Fibroblast of lung (primary cell): Measurements from ENCODE around the gene GPC5. TPM values are rescaled to one million over a fixed set of nuclear protein-coding genes. Genes with fewer than 3 reads are reported as not detected.

Source experiments
- DNase-seq, 2 donors: peaks; one replicate each; pipeline versions ENCODE4 v3.0.0 to v3.0.0-alpha.2; 2010; ENCODE audit warnings: low read depth in 2 of 2
- H2AFZ ChIP-seq: 2 replicates; pipeline ENCODE4 v1.5.1; 2012; ENCODE audit warnings: low read length, control low read depth, inconsistent platforms
- H3K27ac ChIP-seq: 2 replicates; pipeline ENCODE4 v1.5.1; 2011; ENCODE audit warnings: low read length, control low read depth; ENCODE audit not compliant: insufficient read depth
- H3K27me3 ChIP-seq: 2 replicates; pipeline ENCODE4 v1.5.1; 2011; ENCODE audit warnings: mild to moderate bottlenecking, low read length; ENCODE audit not compliant: control insufficient read depth, insufficient read depth
- H3K36me3 ChIP-seq: 2 replicates; pipeline ENCODE4 v1.5.1; 2011; ENCODE audit warnings: low read length; ENCODE audit not compliant: control insufficient read depth, insufficient read depth
- H3K4me1 ChIP-seq: 2 replicates; pipeline ENCODE4 v1.5.1; 2011; ENCODE audit warnings: low read length; ENCODE audit not compliant: control insufficient read depth, insufficient read depth; ENCODE audit errors: extremely low read depth
- H3K4me2 ChIP-seq: 2 replicates; pipeline ENCODE4 v1.5.1; 2011; ENCODE audit warnings: low read length, control low read depth; ENCODE audit not compliant: insufficient read depth; ENCODE audit errors: extremely low read depth
- H3K4me3 ChIP-seq, 4 experiments: fragments of 200-600 bp in 1 of 4; sonication (generic) in 1 of 4; replicated peaks in 1 of 4; 2 replicates each; pipeline ENCODE4 v1.5.1; 2011 to 2016; ENCODE audit warnings: low read length in 4 of 4, low read depth in 3 of 4, mild to moderate bottlenecking in 3 of 4, control low read depth in 2 of 4, inconsistent platforms in 1 of 4, mixed read lengths in 1 of 4; ENCODE audit not compliant: insufficient read depth in 1 of 4; ENCODE audit errors: control extremely low read depth in 1 of 4
- H3K79me2 ChIP-seq: 2 replicates; pipeline ENCODE4 v1.5.1; 2012; ENCODE audit warnings: mild to moderate bottlenecking, low read length, inconsistent platforms; ENCODE audit not compliant: control insufficient read depth, insufficient read depth
- H3K9ac ChIP-seq: 2 replicates; pipeline ENCODE4 v1.5.1; 2011; ENCODE audit warnings: mild to moderate bottlenecking, low read length, control low read depth; ENCODE audit not compliant: insufficient read depth
- H3K9me3 ChIP-seq: 2 replicates; pipeline ENCODE4 v1.5.1; 2012; ENCODE audit warnings: low read depth, low read length; ENCODE audit not compliant: control insufficient read depth, insufficient read depth
- H4K20me1 ChIP-seq: 2 replicates; pipeline ENCODE4 v1.5.1; 2011; ENCODE audit warnings: low read length; ENCODE audit not compliant: control insufficient read depth, insufficient read depth; ENCODE audit errors: extremely low read depth
- EZH2 ChIP-seq: IDR thresholded peaks from 2 replicates; pipeline ENCODE4 v1.5.1; 2012; ENCODE audit warnings: low read length, control low read depth, mild to moderate bottlenecking; ENCODE audit errors: missing control alignments
- polyA plus RNA-seq, 2 donors: library from polyadenylated mRNA; depleted of rRNA in 1 of 2; stranded (reverse) in 1 of 2; unstranded in 1 of 2; fragments of >200 nt; gene quantifications; 2 replicates each; pipeline ENCODE4 v1.2.1, GENCODE V29; 2011 to 2012; ENCODE audit warnings: missing spikeins in 1 of 2
- total RNA-seq: library from RNA; depleted of rRNA; stranded (reverse); fragments of >200 nt; gene quantifications from 2 replicates; pipeline ENCODE4 v1.2.1, GENCODE V29; 2014
- TF ChIP-seq, protein P1 (sequence below), 2 donors: IDR thresholded peaks in 1 of 2; conservative IDR thresholded peaks in 1 of 2; 1 replicate in 1 of 2; 2 replicates in 1 of 2; pipeline ENCODE4 v1.5.1; 2011 to 2012; ENCODE audit warnings: low read length in 2 of 2, control low read depth in 1 of 2, inconsistent platforms in 1 of 2, low read depth in 1 of 2, mild to moderate bottlenecking in 1 of 2

The GPC5 gene
- total and polyA plus RNA-seq, 2 donors (not counting 1 experiment from before 2014, with no cell fraction given): 0.17 TPM; not detected in 1

DNA sequence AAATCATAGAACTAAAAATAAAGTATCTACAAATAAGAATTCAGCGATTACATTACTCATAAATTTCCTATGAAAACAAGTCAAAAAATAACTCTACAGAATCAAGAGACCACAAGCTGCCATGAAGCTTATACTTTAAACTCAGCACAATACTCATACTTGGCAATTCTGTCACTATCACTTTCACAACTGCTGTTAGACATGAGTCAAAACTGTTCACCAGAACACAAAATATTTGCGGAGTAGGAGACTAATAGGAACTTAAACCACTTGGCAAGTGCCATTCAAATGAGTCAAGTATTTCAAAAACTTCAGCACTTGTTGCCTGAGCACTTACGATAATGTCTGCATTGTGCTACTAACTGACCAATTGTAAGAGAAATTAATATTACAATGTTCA, 1440.4 kb downstream of the GPC5 start:
- Histone ChIP-seq H3K27ac (peak overlapping the region; percentile 12), H3K9me3 (no peaks in the 10 kb centered on the region), H3K27me3 (no peaks in the 10 kb centered on the region)

GRCh38 chr13:92842145-92842544, 1443.7 kb downstream of the GPC5 start:
- Histone ChIP-seq H3K4me3 (no peak overlapping the region), H3K27me3 (no peaks in the 10 kb centered on the region), H2AFZ (peak overlapping the region; percentile 26), H3K4me2 (peak overlapping the region; percentile 62), H3K4me1 (peaks cover 9% of the 10 kb centered on the region), H3K9me3 (no peaks in the 10 kb centered on the region), H3K36me3 (no peaks in the 10 kb centered on the region), H3K79me2 (no peaks in the 10 kb centered on the region), H3K9ac (no peak overlapping the region), H4K20me1 (no peaks in the 10 kb centered on the region), H3K27ac (peak overlapping the region; percentile 58)
- TF ChIP-seq, protein P1, sequence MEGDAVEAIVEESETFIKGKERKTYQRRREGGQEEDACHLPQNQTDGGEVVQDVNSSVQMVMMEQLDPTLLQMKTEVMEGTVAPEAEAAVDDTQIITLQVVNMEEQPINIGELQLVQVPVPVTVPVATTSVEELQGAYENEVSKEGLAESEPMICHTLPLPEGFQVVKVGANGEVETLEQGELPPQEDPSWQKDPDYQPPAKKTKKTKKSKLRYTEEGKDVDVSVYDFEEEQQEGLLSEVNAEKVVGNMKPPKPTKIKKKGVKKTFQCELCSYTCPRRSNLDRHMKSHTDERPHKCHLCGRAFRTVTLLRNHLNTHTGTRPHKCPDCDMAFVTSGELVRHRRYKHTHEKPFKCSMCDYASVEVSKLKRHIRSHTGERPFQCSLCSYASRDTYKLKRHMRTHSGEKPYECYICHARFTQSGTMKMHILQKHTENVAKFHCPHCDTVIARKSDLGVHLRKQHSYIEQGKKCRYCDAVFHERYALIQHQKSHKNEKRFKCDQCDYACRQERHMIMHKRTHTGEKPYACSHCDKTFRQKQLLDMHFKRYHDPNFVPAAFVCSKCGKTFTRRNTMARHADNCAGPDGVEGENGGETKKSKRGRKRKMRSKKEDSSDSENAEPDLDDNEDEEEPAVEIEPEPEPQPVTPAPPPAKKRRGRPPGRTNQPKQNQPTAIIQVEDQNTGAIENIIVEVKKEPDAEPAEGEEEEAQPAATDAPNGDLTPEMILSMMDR (conservative IDR thresholded peaks at IDR 0.05 in 1 of 2, IDR thresholded peaks at IDR 0.05 in 1 of 2; ENCODE audit: low read depth in 1 of 2, low read length in 2 of 2): no peak
- no peak for TF ChIP-seq EZH2
- DNase-seq: peak; percentile 92 to 97

More for the DNA sequence above, 1440.4 kb downstream of the GPC5 start:
- peak; percentile 97 to 98 for DNase-seq
- no peaks in the 10 kb centered on the region for H3K36me3 ChIP-seq
- H3K4me3 ChIP-seq: no peak overlapping the region
- H3K4me2 ChIP-seq: no peak overlapping the region
- no peak overlapping the region for H3K9ac ChIP-seq
- peaks cover 6% of the 10 kb centered on the region for H3K4me1 ChIP-seq
- no peaks in the 10 kb centered on the region for H3K79me2 ChIP-seq
- no peaks in the 10 kb centered on the region for H4K20me1 ChIP-seq
- TF ChIP-seq, protein P1 (conservative IDR thresholded peaks at IDR 0.05 in 1 of 2, IDR thresholded peaks at IDR 0.05 in 1 of 2; ENCODE audit: low read depth in 1 of 2, low read length in 2 of 2): no peak
- no peak for TF ChIP-seq EZH2
- H2AFZ ChIP-seq: no peak overlapping the region

DNA sequence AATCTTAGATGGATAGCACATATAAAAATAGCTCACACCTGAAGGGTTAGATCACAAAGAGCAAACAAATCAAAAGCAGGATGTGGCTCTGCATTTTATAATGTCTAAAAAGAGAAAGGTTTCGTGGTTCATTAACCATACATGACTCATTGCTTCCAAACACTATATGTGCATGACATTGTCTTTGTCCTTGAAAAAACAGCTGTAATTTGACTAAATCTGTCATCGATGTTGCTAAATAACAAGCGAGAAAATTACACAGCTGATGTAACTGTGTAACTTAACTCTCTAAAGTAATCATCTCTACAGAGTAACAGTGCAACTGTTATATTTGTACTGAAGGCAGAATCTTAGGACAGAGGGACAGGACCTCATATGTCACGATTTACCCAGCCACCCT, 1445.1 kb downstream of the GPC5 start:
- peak overlapping the region; percentile 34 for H2AFZ ChIP-seq
- TF ChIP-seq, protein P1 (conservative IDR thresholded peaks at IDR 0.05 in 1 of 2, IDR thresholded peaks at IDR 0.05 in 1 of 2; ENCODE audit: low read depth in 1 of 2, low read length in 2 of 2): no peak
- no peak for TF ChIP-seq EZH2
- peak; percentile 87 to 88 for DNase-seq
- no peak overlapping the region for H3K4me3 ChIP-seq
- no peak overlapping the region for H3K27ac ChIP-seq
- no peak overlapping the region for H3K4me2 ChIP-seq
- no peaks in the 10 kb centered on the region for H3K9me3 ChIP-seq
- no peaks in the 10 kb centered on the region for H3K36me3 ChIP-seq
- no peak overlapping the region for H3K9ac ChIP-seq
- H3K27me3 ChIP-seq: no peaks in the 10 kb centered on the region
- no peaks in the 10 kb centered on the region for H4K20me1 ChIP-seq
- no peaks in the 10 kb centered on the region for H3K79me2 ChIP-seq
- H3K4me1 ChIP-seq: peaks cover 9% of the 10 kb centered on the region
